Effector memory CD4-positive, alpha-beta T cell (primary cell): ENCODE results near the gene CLEC2L.

Experiments
- DNase-seq, 3 donors: peaks; one replicate each; pipeline ENCODE4 v3.0.0-alpha.2; 2020
- H3K27ac ChIP-seq: 2 replicates; pipeline ENCODE4 v1.7.0; 2013; ENCODE audit warnings: mild to moderate bottlenecking, low read length, moderate library complexity; ENCODE audit not compliant: insufficient read depth, poor library complexity, severe bottlenecking
- H3K27me3 ChIP-seq: replicated peaks from 2 replicates; pipeline ENCODE4 v1.7.0; 2013; ENCODE audit warnings: mild to moderate bottlenecking, low read length; ENCODE audit not compliant: insufficient read depth, control insufficient read depth, poor library complexity, severe bottlenecking
- H3K36me3 ChIP-seq: 2 replicates; pipeline ENCODE4 v1.7.0; 2013; ENCODE audit warnings: mild to moderate bottlenecking, low read length, moderate library complexity; ENCODE audit not compliant: control insufficient read depth, insufficient read depth
- H3K4me1 ChIP-seq: 2 replicates; pipeline ENCODE4 v1.7.0; 2013; ENCODE audit warnings: low read length, mild to moderate bottlenecking; ENCODE audit not compliant: control insufficient read depth, insufficient read depth, poor library complexity, severe bottlenecking
- H3K4me3 ChIP-seq: 2 replicates; pipeline ENCODE4 v1.7.0; 2013; ENCODE audit warnings: low read length, low read depth, mild to moderate bottlenecking; ENCODE audit not compliant: insufficient read depth, poor library complexity, severe bottlenecking
- H3K9me3 ChIP-seq: 2 replicates; pipeline ENCODE4 v1.7.0; 2013; ENCODE audit warnings: mild to moderate bottlenecking, low read length, moderate library complexity; ENCODE audit not compliant: control insufficient read depth

Gene CLEC2L

DNA sequence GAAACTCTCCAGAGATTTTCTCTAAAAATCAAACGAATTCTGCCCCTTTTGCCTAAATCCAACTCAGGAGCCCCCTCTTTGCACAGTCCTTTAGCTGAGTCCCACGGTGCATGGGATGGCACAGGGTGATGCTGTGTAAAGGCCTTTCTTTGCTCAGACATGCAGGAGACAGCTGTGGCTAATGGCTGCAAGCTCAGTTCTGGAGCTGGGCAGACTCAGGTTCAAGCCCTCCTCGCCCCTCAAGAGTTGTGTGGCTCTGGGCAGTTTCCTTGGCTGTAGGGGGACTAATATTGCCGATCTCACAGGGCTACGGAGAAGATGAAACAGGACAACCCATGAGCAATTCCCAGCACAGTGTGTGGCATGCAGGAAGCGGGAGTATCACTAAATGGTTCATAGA is 42.6 kb downstream of the CLEC2L start:
- Histone ChIP-seq H3K36me3 (no peaks in the 10 kb centered on the region), H3K9me3 (no peaks in the 10 kb centered on the region), H3K4me3 (no peak overlapping the region), H3K4me1 (peaks cover 3% of the 10 kb centered on the region), H3K27me3 (no peaks in the 10 kb centered on the region), H3K27ac (no peak overlapping the region)
- no peak for DNase-seq

DNA sequence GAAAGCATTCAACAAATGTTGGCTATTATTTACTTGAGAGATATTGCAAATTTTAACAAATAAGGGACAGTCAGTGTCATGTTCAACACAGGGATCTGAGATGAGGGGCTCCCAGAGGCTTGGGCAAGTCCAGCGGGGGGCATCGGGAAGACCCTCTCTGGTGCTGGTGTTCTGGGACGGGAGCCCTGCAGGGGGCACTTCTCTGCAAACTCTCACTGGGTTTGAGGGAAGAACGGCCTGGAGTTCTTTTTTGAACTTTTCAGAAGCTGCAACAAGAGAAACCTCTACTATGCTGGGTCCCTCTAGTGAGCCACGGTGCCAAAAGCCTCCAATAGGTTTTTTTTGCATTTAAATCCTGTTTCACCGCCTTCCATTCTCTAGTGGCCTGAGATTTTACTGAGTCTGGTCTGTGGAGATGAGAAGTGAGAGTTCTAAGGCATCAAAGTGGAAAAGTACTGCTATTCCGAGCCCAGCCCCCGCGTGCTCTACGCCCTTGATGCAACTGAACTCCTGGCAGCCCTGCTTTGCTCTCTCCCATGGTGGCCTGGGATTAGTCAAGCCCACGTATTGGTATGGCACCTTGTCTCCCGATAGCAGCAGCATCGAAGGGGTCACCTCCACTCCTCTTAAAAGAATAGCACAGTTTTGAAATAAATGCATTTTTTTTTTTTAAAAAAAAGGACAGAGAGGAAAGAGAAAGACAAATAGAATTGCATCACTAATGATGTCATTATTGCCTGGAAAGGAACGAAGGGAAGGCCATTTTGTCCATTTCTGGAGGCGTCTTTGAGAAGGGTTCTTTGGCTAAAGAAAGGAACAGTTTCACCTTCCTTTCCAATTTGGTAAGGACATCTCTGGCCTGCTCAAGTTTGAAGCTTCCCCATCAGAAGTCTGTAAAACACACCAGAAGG is 43.5 kb downstream of the CLEC2L start:
- Histone ChIP-seq H3K9me3 (no peaks in the 10 kb centered on the region), H3K36me3 (no peaks in the 10 kb centered on the region), H3K4me3 (no peak overlapping the region), H3K27ac (no peak overlapping the region), H3K4me1 (peaks cover 3% of the 10 kb centered on the region), H3K27me3 (no peaks in the 10 kb centered on the region)
- no peak for DNase-seq

- Histone ChIP-seq H3K36me3 (peaks cover under 1% of the 10 kb centered on the region), H3K4me3 (no peak overlapping the region), H3K4me1 (peaks cover 3% of the 10 kb centered on the region), H3K27me3 (no peaks in the 10 kb centered on the region), H3K27ac (no peak overlapping the region), H3K9me3 (no peaks in the 10 kb centered on the region)
- DNase-seq = no peak
These were observed 44.3 kb downstream of the CLEC2L start for GRCh38 chr7:139567647-139568345.

GRCh38 chr7:139568346-139568675 is 44.8 kb downstream of the CLEC2L start:
- Histone ChIP-seq H3K4me3 (no peak overlapping the region), H3K27me3 (no peaks in the 10 kb centered on the region)

GRCh38 chr7:139568813-139569490 is 45.5 kb downstream of the CLEC2L start:
- H3K4me1 ChIP-seq = peaks cover 3% of the 10 kb centered on the region
- H3K36me3 ChIP-seq = peaks cover 7% of the 10 kb centered on the region
- H3K9me3 ChIP-seq = no peaks in the 10 kb centered on the region
- no peak overlapping the region for H3K27ac ChIP-seq
- no peak for DNase-seq
- no peaks in the 10 kb centered on the region for H3K27me3 ChIP-seq
- H3K4me3 ChIP-seq = no peak overlapping the region

More at GRCh38 chr7:139568346-139568675, 44.8 kb downstream of the CLEC2L start:
- H3K36me3 ChIP-seq = peaks cover 4% of the 10 kb centered on the region
- no peak overlapping the region for H3K27ac ChIP-seq
- H3K9me3 ChIP-seq = no peaks in the 10 kb centered on the region
- H3K4me1 ChIP-seq = peaks cover 3% of the 10 kb centered on the region
- DNase-seq = no peak

DNA sequence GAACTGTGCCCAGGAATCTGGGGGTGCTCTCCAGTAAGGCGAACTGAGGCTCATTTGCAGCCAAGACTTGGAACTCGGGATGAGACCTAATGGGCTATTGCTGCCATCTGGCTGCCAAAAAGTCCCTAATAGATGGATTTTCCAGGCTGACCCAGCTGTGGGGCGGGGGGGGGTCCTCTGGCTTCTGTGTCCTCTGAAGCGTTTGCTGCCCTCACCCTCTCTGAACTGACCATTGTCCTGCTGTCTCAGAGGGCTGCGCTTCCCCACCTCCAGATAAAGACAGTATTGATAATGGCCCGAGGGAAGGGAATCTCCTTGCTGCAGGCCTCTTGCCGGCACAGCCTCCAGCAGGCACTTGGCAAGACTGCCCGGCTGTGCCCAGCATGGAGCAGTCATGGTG is 46.6 kb downstream of the CLEC2L start:
- Histone ChIP-seq H3K36me3 (peaks cover 15% of the 10 kb centered on the region), H3K9me3 (no peaks in the 10 kb centered on the region)
- no peak for DNase-seq

GRCh38 chr7:139570626-139571025 is 47.1 kb downstream of the CLEC2L start:
- Histone ChIP-seq H3K27ac (no peak overlapping the region), H3K9me3 (no peaks in the 10 kb centered on the region), H3K4me1 (peaks cover 3% of the 10 kb centered on the region), H3K27me3 (no peaks in the 10 kb centered on the region), H3K36me3 (peaks cover 20% of the 10 kb centered on the region), H3K4me3 (no peak overlapping the region)
- DNase-seq = no peak

More for the DNA sequence above, 46.6 kb downstream of the CLEC2L start:
- Histone ChIP-seq H3K4me1 (peaks cover 3% of the 10 kb centered on the region), H3K27ac (no peak overlapping the region), H3K27me3 (no peaks in the 10 kb centered on the region), H3K4me3 (no peak overlapping the region)

DNA sequence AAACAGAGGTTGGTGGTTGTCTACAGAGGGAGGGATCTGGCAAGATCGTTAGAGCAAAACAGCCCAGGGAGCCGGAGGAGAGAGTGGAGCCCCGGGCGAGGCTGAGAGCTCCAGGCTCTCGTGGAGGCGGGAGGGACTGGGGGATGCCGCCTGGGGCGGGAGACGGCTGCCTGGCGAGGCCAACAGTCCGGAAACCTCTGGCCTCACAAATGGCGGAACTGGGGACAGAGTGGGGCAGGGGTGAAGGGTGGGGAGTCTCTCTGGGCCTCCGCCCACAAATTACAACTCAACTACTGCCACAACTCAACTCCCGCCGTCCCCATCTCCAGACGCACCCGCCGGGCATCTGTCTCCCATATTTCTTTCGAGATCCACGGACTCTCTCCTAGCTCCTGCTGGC is 47.7 kb downstream of the CLEC2L start:
- Histone ChIP-seq H3K27ac (no peak overlapping the region), H3K9me3 (no peaks in the 10 kb centered on the region), H3K4me3 (no peak overlapping the region), H3K27me3 (no peaks in the 10 kb centered on the region), H3K4me1 (no peaks in the 10 kb centered on the region), H3K36me3 (peaks cover 26% of the 10 kb centered on the region)
- no peak for DNase-seq

GRCh38 chr7:139571651-139572050 is 48.2 kb downstream of the CLEC2L start:
- no peaks in the 10 kb centered on the region for H3K27me3 ChIP-seq
- H3K4me1 ChIP-seq = no peaks in the 10 kb centered on the region
- H3K36me3 ChIP-seq = peaks cover 29% of the 10 kb centered on the region
- H3K4me3 ChIP-seq = no peak overlapping the region
- DNase-seq = no peak
- no peak overlapping the region for H3K27ac ChIP-seq
- H3K9me3 ChIP-seq = no peaks in the 10 kb centered on the region

- H3K27ac ChIP-seq = no peak overlapping the region
- no peaks in the 10 kb centered on the region for H3K4me1 ChIP-seq
- H3K36me3 ChIP-seq = peaks cover 29% of the 10 kb centered on the region
- no peaks in the 10 kb centered on the region for H3K9me3 ChIP-seq
- H3K4me3 ChIP-seq = no peak overlapping the region
- no peak for DNase-seq
- H3K27me3 ChIP-seq = no peaks in the 10 kb centered on the region
These were observed 48.6 kb downstream of the CLEC2L start for GRCh38 chr7:139572071-139572470.
